ENCODE results near the gene MZT2A. TPM values are rescaled to one million over a fixed set of nuclear protein-coding genes. Genes with fewer than 3 reads are reported as not detected.
"Not testable (repeated sequence)": the region's sequence is repeated elsewhere in the genome, so short reads cannot be mapped to it uniquely, and the experiment has no call there.

MZT2A gene
- polyA plus RNA-seq, 3 donors: 66.2 to 84.9 (median 76.6) TPM

GRCh38 chr2:131498321-131498973 lies 6.2 kb upstream of the MZT2A start:
- not testable (repeated sequence) for DNase-seq

- DNase-seq: not testable (repeated sequence)
Measured at GRCh38 chr2:131495506-131495905, 3.3 kb upstream of the MZT2A start.

- DNase-seq: no peak
Measured at GRCh38 chr2:131493199-131493968, 1.2 kb upstream of the MZT2A start.

- peak; percentile 95 for DNase-seq
Measured at GRCh38 chr2:131492418-131493198, 411 bp upstream of the MZT2A start.

- DNase-seq: not testable (repeated sequence)
Measured at GRCh38 chr2:131491469-131491836, 744 bp downstream of the MZT2A start.

- not testable (repeated sequence) for DNase-seq
Measured at GRCh38 chr2:131490616-131491468, 1.4 kb downstream of the MZT2A start.

GRCh38 chr2:131488306-131489205 lies 3.6 kb downstream of the MZT2A start:
- no peak for DNase-seq

GRCh38 chr2:131486201-131486902 lies 5.8 kb downstream of the MZT2A start:
- DNase-seq: not testable (repeated sequence)

- not testable (repeated sequence) for DNase-seq
Measured at GRCh38 chr2:131484906-131485460, 7.2 kb downstream of the MZT2A start.

GRCh38 chr2:131483981-131484820 lies 8.0 kb downstream of the MZT2A start:
- DNase-seq: not testable (repeated sequence)

- not testable (repeated sequence) for DNase-seq
Measured at GRCh38 chr2:131482506-131483155, 9.6 kb downstream of the MZT2A start.

- not testable (repeated sequence) for DNase-seq
Measured at GRCh38 chr2:131480351-131480750, 11.8 kb downstream of the MZT2A start.

- peak; percentile 42 for DNase-seq
Measured at GRCh38 chr2:131478850-131479461, 13.2 kb downstream of the MZT2A start.

GRCh38 chr2:131478074-131478849 lies 13.9 kb downstream of the MZT2A start:
- not testable (repeated sequence) for DNase-seq

GRCh38 chr2:131477227-131477626 lies 15.0 kb downstream of the MZT2A start:
- not testable (repeated sequence) for DNase-seq

GRCh38 chr2:131476363-131476762 lies 15.8 kb downstream of the MZT2A start:
- DNase-seq: not testable (repeated sequence)

GRCh38 chr2:131475831-131476230 lies 16.4 kb downstream of the MZT2A start, which contains the start of gene TUBA3D:
TUBA3D (plus strand) TSS chr2:131476119; CDS start chr2:131476200, 81 bp downstream.
- DNase-seq: no peak

Measured in renal pelvis (tissue), 4 donors.